ENCODE data around the gene ANKMY1. TPM values are rescaled to one million over a fixed set of nuclear protein-coding genes. Genes with fewer than 3 reads are reported as not detected.

Gene ANKMY1
- total and polyA plus RNA-seq, 2 of the 8 experiments (the other 6 are each of a cell fraction or from before 2014, with no cell fraction given), result 4.5 to 4.8 TPM

- TF ChIP-seq CHD7 (IDR thresholded peaks at IDR 0.05; ENCODE audit: insufficient replicate concordance, low read length) (no peak), NANOG (IDR thresholded peaks at IDR 0.05; ENCODE audit: insufficient read depth, low read depth, low read length, poor library complexity, severe bottlenecking) (no peak), TBP (IDR thresholded peaks at IDR 0.05; ENCODE audit: low read depth, low read length) (no peak), CREB1 (IDR thresholded peaks at IDR 0.05) (no peak), EP300 (IDR thresholded peaks at IDR 0.05; ENCODE audit: borderline replicate concordance in 1 of 2, low read depth in 2 of 2, low read length in 2 of 2) (no peak), TEAD4 (IDR thresholded peaks at IDR 0.05; ENCODE audit: low read depth, low read length) (no peak), POU5F1 (IDR thresholded peaks at IDR 0.05; ENCODE audit: low read depth, low read length) (no peak), GTF2F1 (IDR thresholded peaks at IDR 0.05; ENCODE audit: borderline replicate concordance, low read depth, low read length) (no peak), HDAC6 (IDR thresholded peaks at IDR 0.05; ENCODE audit: low read depth, low read length) (no peak), MAFK (IDR thresholded peaks at IDR 0.05; ENCODE audit: low read depth, low read length) (no peak)
Measured at GRCh38 chr2:240436683-240437550, 120.9 kb downstream of the ANKMY1 start (continued).
